HepG2 (cell line): ENCODE results near the gene MAPK13. TPM values are rescaled to one million over a fixed set of nuclear protein-coding genes. Genes with fewer than 3 reads are reported as not detected.

Experiments
- AFF4 ChIP-seq: sonication (generic); formaldehyde crosslinking; IDR thresholded peaks from 2 replicates; pipeline ENCODE4 v1.4.0; 2020; ENCODE audit warnings: missing genetic modification reagents
- ATM ChIP-seq: fragments of 450-650 bp; IDR thresholded peaks from 2 replicates; pipeline ENCODE4 v1.7.1; 2017; ENCODE audit warnings: mild to moderate bottlenecking, borderline replicate concordance
- BORCS8-MEF2B ChIP-seq: sonication (generic); formaldehyde crosslinking; IDR thresholded peaks from 2 replicates; pipeline ENCODE4 v1.8.0; 2022; ENCODE audit warnings: mild to moderate bottlenecking, missing genetic modification reagents
- ELF3 ChIP-seq: IDR thresholded peaks from 2 replicates; pipeline ENCODE4 v1.6.1; 2016; ENCODE audit warnings: missing genetic modification reagents, missing compliant biosample characterization
- ELF4 ChIP-seq: sonication (generic); formaldehyde crosslinking; IDR thresholded peaks from 2 replicates; pipeline ENCODE4 v1.5.0; 2020; ENCODE audit warnings: missing genetic modification reagents, mild to moderate bottlenecking, moderate library complexity, borderline replicate concordance
- ERF ChIP-seq: IDR thresholded peaks from 2 replicates; pipeline ENCODE4 v1.6.1; 2018; ENCODE audit warnings: missing biosample characterization, missing genetic modification reagents
- ISL2 ChIP-seq: sonication (generic); formaldehyde crosslinking; IDR thresholded peaks from 2 replicates; pipeline ENCODE4 v1.5.0; 2020; ENCODE audit warnings: missing genetic modification reagents
- MYNN ChIP-seq: sonication (generic); formaldehyde crosslinking; IDR thresholded peaks from 2 replicates; pipeline ENCODE4 v1.4.0; 2020; ENCODE audit warnings: mild to moderate bottlenecking, low read depth, missing genetic modification reagents
- NFYC ChIP-seq: IDR thresholded peaks from 2 replicates; pipeline ENCODE4 v1.6.1; 2016; ENCODE audit warnings: missing genetic modification reagents, missing compliant biosample characterization
- SKIL ChIP-seq: sonication (generic); formaldehyde crosslinking; IDR thresholded peaks from 2 replicates; pipeline ENCODE4 v1.8.0; 2022; ENCODE audit warnings: missing genetic modification reagents, mild to moderate bottlenecking, moderate library complexity, borderline replicate concordance
- ZNF124 ChIP-seq: sonication (generic); formaldehyde crosslinking; IDR thresholded peaks from 2 replicates; pipeline ENCODE4 v1.4.0; 2020; ENCODE audit warnings: missing genetic modification reagents
- ZNF20 ChIP-seq: sonication (generic); formaldehyde crosslinking; IDR thresholded peaks from 2 replicates; pipeline ENCODE4 v1.4.0; 2020; ENCODE audit warnings: mild to moderate bottlenecking, moderate library complexity, missing genetic modification reagents
- ZNF550 ChIP-seq: sonication (generic); formaldehyde crosslinking; IDR thresholded peaks from 2 replicates; pipeline ENCODE4 v1.4.0; 2020; ENCODE audit warnings: mild to moderate bottlenecking, missing genetic modification reagents, borderline replicate concordance
- ZNF576 ChIP-seq: sonication (generic); formaldehyde crosslinking; IDR thresholded peaks from 2 replicates; pipeline ENCODE4 v1.4.0; 2020; ENCODE audit warnings: mild to moderate bottlenecking, missing genetic modification reagents
- ZNF619 ChIP-seq: sonication (generic); formaldehyde crosslinking; IDR thresholded peaks from 2 replicates; pipeline ENCODE4 v1.4.0; 2020; ENCODE audit warnings: mild to moderate bottlenecking, missing genetic modification reagents
- ZNF724P ChIP-seq: sonication (generic); formaldehyde crosslinking; IDR thresholded peaks from 2 replicates; pipeline ENCODE4 v1.8.0; 2022; ENCODE audit warnings: missing genetic modification reagents, borderline replicate concordance
- ZNF768 ChIP-seq: sonication (generic); formaldehyde crosslinking; IDR thresholded peaks from 2 replicates; pipeline ENCODE4 v1.4.0; 2020; ENCODE audit warnings: missing genetic modification reagents
- ZNF816 ChIP-seq: sonication (generic); formaldehyde crosslinking; IDR thresholded peaks from 2 replicates; pipeline ENCODE4 v1.8.0; 2022; ENCODE audit warnings: missing genetic modification reagents, mild to moderate bottlenecking, borderline replicate concordance
- polyA plus RNA-seq, 8 experiments: library from polyadenylated mRNA; depleted of rRNA in 3 of 8; stranded (reverse) in 7 of 8; unstranded in 1 of 8; fragments of >200 nt; fragmentation: Illumina TruSeq in 4 of 8; extraction: Trizol in 4 of 8; gene quantifications; 2 replicates each; pipeline versions ENCODE4 v1.2.1 to v1.2.3, GENCODE V29; 2011 to 2016; ENCODE audit warnings: low read depth in 4 of 8, missing spikeins in 1 of 8, mixed read lengths in 1 of 8; ENCODE audit not compliant: insufficient read depth in 1 of 8
- total RNA-seq, 5 experiments: library from RNA; depleted of rRNA; stranded (reverse); fragments of >200 nt; fragmentation: Illumina TruSeq; extraction: Trizol; gene quantifications; 2 replicates each; pipeline ENCODE4 v1.2.3, GENCODE V29; 2016; ENCODE audit warnings: low read depth in 1 of 5
- TF ChIP-seq, protein P1 (sequence below): sonication (generic); formaldehyde crosslinking; IDR thresholded peaks from 2 replicates; pipeline ENCODE4 v1.4.0; 2020; ENCODE audit warnings: mild to moderate bottlenecking, low read depth, missing genetic modification reagents
- TF ChIP-seq, protein P2 (sequence below): IDR thresholded peaks from 2 replicates; pipeline ENCODE4 v1.6.1; 2016; ENCODE audit warnings: low read depth, control low read depth

MAPK13 gene
- total and polyA plus RNA-seq, 2 of the 13 experiments (the other 11 are each of a cell fraction or from before 2014, with no cell fraction given), result 12.7 to 43.4 TPM

- TF ChIP-seq AFF4 (CRISPR knock-in tag) (peak; percentile 66; the same call in 1 of the 2 replicates), ZNF724P (CRISPR knock-in tag) (no peak), SKIL (CRISPR knock-in tag) (no peak), ATM (no peak), ZNF816 (CRISPR knock-in tag) (no peak), NFYC (CRISPR knock-in tag) (no peak), ELF3 (CRISPR knock-in tag) (peak; percentile 99), ISL2 (peak; percentile 80), ZNF619 (CRISPR knock-in tag) (no peak), MYNN (no peak), ZNF124 (CRISPR knock-in tag) (peak; percentile 82), BORCS8-MEF2B (CRISPR knock-in tag) (peak; percentile 59), ZNF576 (CRISPR knock-in tag) (no peak), ZNF20 (no peak), ZNF768 (no peak), ZNF550 (CRISPR knock-in tag) (no peak), ELF4 (no peak), ERF (CRISPR knock-in tag) (peak; percentile 97)
- TF ChIP-seq, protein P1, sequence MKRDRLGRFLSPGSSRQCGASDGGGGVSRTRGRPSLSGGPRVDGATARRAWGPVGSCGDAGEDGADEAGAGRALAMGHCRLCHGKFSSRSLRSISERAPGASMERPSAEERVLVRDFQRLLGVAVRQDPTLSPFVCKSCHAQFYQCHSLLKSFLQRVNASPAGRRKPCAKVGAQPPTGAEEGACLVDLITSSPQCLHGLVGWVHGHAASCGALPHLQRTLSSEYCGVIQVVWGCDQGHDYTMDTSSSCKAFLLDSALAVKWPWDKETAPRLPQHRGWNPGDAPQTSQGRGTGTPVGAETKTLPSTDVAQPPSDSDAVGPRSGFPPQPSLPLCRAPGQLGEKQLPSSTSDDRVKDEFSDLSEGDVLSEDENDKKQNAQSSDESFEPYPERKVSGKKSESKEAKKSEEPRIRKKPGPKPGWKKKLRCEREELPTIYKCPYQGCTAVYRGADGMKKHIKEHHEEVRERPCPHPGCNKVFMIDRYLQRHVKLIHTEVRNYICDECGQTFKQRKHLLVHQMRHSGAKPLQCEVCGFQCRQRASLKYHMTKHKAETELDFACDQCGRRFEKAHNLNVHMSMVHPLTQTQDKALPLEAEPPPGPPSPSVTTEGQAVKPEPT (CRISPR knock-in tag), result no peak
- TF ChIP-seq, protein P2, sequence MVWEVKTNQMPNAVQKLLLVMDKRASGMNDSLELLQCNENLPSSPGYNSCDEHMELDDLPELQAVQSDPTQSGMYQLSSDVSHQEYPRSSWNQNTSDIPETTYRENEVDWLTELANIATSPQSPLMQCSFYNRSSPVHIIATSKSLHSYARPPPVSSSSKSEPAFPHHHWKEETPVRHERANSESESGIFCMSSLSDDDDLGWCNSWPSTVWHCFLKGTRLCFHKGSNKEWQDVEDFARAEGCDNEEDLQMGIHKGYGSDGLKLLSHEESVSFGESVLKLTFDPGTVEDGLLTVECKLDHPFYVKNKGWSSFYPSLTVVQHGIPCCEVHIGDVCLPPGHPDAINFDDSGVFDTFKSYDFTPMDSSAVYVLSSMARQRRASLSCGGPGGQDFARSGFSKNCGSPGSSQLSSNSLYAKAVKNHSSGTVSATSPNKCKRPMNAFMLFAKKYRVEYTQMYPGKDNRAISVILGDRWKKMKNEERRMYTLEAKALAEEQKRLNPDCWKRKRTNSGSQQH, result peak; percentile 72; the same call in 1 of the 2 replicates
These were observed 34.6 kb upstream of the MAPK13 start (continued) for GRCh38 chr6:36095497-36096391.
